ENCODE results near the gene TBCK. TPM values are rescaled to one million over a fixed set of nuclear protein-coding genes. Genes with fewer than 3 reads are reported as not detected.

Gene TBCK
- total and polyA plus RNA-seq, 2 experiments from 2014 or later: 13.9 to 28.9 TPM

DNA sequence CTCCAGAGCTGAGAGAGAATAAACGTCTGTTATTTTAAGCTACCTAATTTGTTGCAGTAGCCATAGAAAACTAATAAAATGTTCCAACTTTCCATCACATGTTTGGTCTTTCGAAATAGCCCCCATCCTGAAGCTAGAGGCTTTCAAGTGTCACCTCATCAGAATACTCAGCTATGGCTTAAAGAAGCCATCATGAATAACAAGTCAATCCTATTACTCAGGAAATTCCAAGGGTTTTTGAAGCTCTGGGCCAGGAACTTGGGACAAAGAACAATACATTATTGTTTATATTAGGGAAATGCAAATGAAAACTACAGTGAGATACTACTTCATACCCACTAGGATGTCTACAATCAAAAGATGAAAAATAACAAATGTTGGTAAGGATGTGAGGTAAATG lies 42.2 kb downstream of the TBCK start:
- H3K27me3 ChIP-seq (ENCODE audit: insufficient read depth): no peaks in the 10 kb centered on the region
- Mint-ChIP-seq H3K9me3 (no peaks in the 10 kb centered on the region), H3K36me3 (ENCODE audit: low read depth) (peaks cover 6% of the 10 kb centered on the region), H3K4me3 (no peak overlapping the region), H3K27me3 (ENCODE audit: insufficient read depth, low read depth, poor library complexity) (no peaks in the 10 kb centered on the region), H3K4me1 (peaks cover 14% of the 10 kb centered on the region), H3K27ac (0 out of 2 replicates have a peak overlapping the region, but pooled peaks have one; percentile 3)
- H3K4me2 ChIP-seq: 0 out of 2 replicates have a peak overlapping the region, but pooled peaks have one; percentile 19
- no peaks in the 10 kb centered on the region; the same call in none of the 2 replicates for H3K79me2 ChIP-seq (replicated peaks; ENCODE audit: insufficient read depth)
- ATAC-seq: no peak
- no peak overlapping the region for H2AFZ ChIP-seq
- no peak overlapping the region for H3K4me3 ChIP-seq
- H3F3A ChIP-seq (replicated peaks; ENCODE audit: low read depth): no peaks in the 10 kb centered on the region
- peak; percentile 31 for DNase-seq (ENCODE audit: low spot score)
- no peaks in the 10 kb centered on the region for H3K9me2 ChIP-seq (ENCODE audit: insufficient read depth)
- no peak overlapping the region for H3K27ac ChIP-seq (ENCODE audit: low read depth)
- no peaks in the 10 kb centered on the region for H3K36me3 ChIP-seq (ENCODE audit: insufficient read depth)
- TF ChIP-seq EZH2 (IDR thresholded peaks at IDR 0.05; ENCODE audit: low read depth, unreplicated experiment) (no peak), ZNF114 (CRISPR knock-in tag; IDR thresholded peaks at IDR 0.05) (no peak), POLR2AphosphoS5 (IDR thresholded peaks at IDR 0.05; ENCODE audit: low read depth) (no peak), NANOG (IDR thresholded peaks at IDR 0.05; ENCODE audit: borderline replicate concordance) (peak; percentile 54; the same call in 1 of the 2 replicates)
- peaks cover 10% of the 10 kb centered on the region; the same call in 1 of the 2 replicates for H3K4me1 ChIP-seq (ENCODE audit: insufficient read depth)
- no peaks in the 10 kb centered on the region for H4K20me1 ChIP-seq (replicated peaks; ENCODE audit: insufficient read depth)

DNA sequence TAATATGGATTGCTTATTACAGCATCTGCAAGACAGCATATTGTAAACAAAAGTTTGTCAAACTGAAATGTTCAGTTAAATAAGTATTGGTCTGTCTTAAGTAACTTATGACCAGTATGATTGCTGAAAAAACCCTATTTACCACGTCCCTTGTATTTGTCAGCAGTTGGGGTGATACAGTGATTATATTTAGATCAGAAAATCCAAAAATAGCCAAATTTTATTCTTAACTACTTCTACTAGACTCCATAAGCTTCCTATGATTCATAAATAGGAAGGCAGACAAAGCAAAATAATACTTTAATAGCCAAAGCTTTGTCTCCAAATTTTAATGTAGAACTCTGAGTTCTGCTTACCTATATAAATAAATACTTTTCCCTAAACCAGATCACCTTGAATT lies 45.3 kb downstream of the TBCK start:
- Histone ChIP-seq H3K4me1 (ENCODE audit: insufficient read depth) (peaks cover 10% of the 10 kb centered on the region; the same call in 1 of the 2 replicates), H4K20me1 (replicated peaks; ENCODE audit: insufficient read depth) (no peaks in the 10 kb centered on the region)
- H3K9me3 Mint-ChIP-seq: no peaks in the 10 kb centered on the region
- TF ChIP-seq, protein P1, sequence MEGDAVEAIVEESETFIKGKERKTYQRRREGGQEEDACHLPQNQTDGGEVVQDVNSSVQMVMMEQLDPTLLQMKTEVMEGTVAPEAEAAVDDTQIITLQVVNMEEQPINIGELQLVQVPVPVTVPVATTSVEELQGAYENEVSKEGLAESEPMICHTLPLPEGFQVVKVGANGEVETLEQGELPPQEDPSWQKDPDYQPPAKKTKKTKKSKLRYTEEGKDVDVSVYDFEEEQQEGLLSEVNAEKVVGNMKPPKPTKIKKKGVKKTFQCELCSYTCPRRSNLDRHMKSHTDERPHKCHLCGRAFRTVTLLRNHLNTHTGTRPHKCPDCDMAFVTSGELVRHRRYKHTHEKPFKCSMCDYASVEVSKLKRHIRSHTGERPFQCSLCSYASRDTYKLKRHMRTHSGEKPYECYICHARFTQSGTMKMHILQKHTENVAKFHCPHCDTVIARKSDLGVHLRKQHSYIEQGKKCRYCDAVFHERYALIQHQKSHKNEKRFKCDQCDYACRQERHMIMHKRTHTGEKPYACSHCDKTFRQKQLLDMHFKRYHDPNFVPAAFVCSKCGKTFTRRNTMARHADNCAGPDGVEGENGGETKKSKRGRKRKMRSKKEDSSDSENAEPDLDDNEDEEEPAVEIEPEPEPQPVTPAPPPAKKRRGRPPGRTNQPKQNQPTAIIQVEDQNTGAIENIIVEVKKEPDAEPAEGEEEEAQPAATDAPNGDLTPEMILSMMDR (conservative IDR thresholded peaks at IDR 0.05; ENCODE audit: low read depth in 2 of 2): no peak
- no peak for TF ChIP-seq NANOG (IDR thresholded peaks at IDR 0.05; ENCODE audit: borderline replicate concordance)
- no peak for TF ChIP-seq ETS1 (IDR thresholded peaks at IDR 0.05)
- TF ChIP-seq JUNB (IDR thresholded peaks at IDR 0.05; ENCODE audit: unreplicated experiment): no peak
- TF ChIP-seq EZH2 (IDR thresholded peaks at IDR 0.05; ENCODE audit: low read depth, unreplicated experiment): no peak
- TF ChIP-seq, protein P2, sequence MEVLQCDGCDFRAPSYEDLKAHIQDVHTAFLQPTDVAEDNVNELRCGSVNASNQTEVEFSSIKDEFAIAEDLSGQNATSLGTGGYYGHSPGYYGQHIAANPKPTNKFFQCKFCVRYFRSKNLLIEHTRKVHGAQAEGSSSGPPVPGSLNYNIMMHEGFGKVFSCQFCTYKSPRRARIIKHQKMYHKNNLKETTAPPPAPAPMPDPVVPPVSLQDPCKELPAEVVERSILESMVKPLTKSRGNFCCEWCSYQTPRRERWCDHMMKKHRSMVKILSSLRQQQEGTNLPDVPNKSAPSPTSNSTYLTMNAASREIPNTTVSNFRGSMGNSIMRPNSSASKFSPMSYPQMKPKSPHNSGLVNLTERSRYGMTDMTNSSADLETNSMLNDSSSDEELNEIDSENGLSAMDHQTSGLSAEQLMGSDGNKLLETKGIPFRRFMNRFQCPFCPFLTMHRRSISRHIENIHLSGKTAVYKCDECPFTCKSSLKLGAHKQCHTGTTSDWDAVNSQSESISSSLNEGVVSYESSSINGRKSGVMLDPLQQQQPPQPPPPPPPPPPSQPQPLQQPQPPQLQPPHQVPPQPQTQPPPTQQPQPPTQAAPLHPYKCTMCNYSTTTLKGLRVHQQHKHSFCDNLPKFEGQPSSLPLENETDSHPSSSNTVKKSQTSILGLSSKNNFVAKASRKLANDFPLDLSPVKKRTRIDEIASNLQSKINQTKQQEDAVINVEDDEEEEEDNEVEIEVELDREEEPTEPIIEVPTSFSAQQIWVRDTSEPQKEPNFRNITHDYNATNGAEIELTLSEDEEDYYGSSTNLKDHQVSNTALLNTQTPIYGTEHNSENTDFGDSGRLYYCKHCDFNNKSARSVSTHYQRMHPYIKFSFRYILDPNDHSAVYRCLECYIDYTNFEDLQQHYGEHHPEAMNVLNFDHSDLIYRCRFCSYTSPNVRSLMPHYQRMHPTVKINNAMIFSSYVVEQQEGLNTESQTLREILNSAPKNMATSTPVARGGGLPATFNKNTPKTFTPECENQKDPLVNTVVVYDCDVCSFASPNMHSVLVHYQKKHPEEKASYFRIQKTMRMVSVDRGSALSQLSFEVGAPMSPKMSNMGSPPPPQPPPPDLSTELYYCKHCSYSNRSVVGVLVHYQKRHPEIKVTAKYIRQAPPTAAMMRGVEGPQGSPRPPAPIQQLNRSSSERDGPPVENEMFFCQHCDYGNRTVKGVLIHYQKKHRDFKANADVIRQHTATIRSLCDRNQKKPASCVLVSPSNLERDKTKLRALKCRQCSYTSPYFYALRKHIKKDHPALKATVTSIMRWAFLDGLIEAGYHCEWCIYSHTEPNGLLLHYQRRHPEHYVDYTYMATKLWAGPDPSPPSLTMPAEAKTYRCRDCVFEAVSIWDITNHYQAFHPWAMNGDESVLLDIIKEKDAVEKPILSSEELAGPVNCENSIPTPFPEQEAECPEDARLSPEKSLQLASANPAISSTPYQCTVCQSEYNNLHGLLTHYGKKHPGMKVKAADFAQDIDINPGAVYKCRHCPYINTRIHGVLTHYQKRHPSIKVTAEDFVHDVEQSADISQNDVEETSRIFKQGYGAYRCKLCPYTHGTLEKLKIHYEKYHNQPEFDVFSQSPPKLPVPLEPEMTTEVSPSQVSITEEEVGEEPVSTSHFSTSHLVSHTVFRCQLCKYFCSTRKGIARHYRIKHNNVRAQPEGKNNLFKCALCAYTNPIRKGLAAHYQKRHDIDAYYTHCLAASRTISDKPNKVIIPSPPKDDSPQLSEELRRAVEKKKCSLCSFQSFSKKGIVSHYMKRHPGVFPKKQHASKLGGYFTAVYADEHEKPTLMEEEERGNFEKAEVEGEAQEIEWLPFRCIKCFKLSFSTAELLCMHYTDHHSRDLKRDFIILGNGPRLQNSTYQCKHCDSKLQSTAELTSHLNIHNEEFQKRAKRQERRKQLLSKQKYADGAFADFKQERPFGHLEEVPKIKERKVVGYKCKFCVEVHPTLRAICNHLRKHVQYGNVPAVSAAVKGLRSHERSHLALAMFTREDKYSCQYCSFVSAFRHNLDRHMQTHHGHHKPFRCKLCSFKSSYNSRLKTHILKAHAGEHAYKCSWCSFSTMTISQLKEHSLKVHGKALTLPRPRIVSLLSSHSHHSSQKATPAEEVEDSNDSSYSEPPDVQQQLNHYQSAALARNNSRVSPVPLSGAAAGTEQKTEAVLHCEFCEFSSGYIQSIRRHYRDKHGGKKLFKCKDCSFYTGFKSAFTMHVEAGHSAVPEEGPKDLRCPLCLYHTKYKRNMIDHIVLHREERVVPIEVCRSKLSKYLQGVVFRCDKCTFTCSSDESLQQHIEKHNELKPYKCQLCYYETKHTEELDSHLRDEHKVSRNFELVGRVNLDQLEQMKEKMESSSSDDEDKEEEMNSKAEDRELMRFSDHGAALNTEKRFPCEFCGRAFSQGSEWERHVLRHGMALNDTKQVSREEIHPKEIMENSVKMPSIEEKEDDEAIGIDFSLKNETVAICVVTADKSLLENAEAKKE (CRISPR knock-in tag; IDR thresholded peaks at IDR 0.05): no peak
- TF ChIP-seq ZNF331 (CRISPR knock-in tag; IDR thresholded peaks at IDR 0.05; ENCODE audit: low read depth): no peak
- TF ChIP-seq CREB1 (CRISPR knock-in tag; IDR thresholded peaks at IDR 0.05; ENCODE audit: low read depth): no peak

More for the DNA sequence above, 45.3 kb downstream of the TBCK start:
- no peak overlapping the region for H3K4me3 Mint-ChIP-seq
- Histone ChIP-seq H3K4me2 (no peak overlapping the region), H3K36me3 (ENCODE audit: insufficient read depth) (no peaks in the 10 kb centered on the region), H2AFZ (no peak overlapping the region), H3K79me2 (replicated peaks; ENCODE audit: insufficient read depth) (no peaks in the 10 kb centered on the region; the same call in none of the 2 replicates), H3K9me2 (ENCODE audit: insufficient read depth) (no peaks in the 10 kb centered on the region), H3K4me3 (no peak overlapping the region), H3K27ac (ENCODE audit: low read depth) (no peak overlapping the region), H3F3A (replicated peaks; ENCODE audit: low read depth) (no peaks in the 10 kb centered on the region), H3K27me3 (ENCODE audit: insufficient read depth) (no peaks in the 10 kb centered on the region)
- ATAC-seq: no peak
- H3K4me1 Mint-ChIP-seq: peaks cover 14% of the 10 kb centered on the region
- H3K27ac Mint-ChIP-seq: no peak overlapping the region
- no peak for DNase-seq (ENCODE audit: low spot score)
- H3K36me3 Mint-ChIP-seq (ENCODE audit: low read depth): peaks cover 6% of the 10 kb centered on the region
- no peaks in the 10 kb centered on the region for H3K27me3 Mint-ChIP-seq (ENCODE audit: insufficient read depth, low read depth, poor library complexity)

Data from GM23338 (cell line).